Effector CD8-positive, alpha-beta T cell (primary cell): ENCODE measurements around the gene SKA2.
"Not testable (repeated sequence)": the region's sequence is repeated elsewhere in the genome, so short reads cannot be mapped to it uniquely, and the experiment has no call there.

Experiments
- DNase-seq: peaks from one replicate; lab custom pipeline; 2025; lab: John Stamatoyannopoulos, UW

The SKA2 gene

GRCh38 chr17:59151591-59151990 is 3.4 kb downstream of the SKA2 start:
- DNase-seq = no peak

GRCh38 chr17:59151006-59151405 is 4.0 kb downstream of the SKA2 start:
- no peak for DNase-seq

- DNase-seq = no peak
Measured at GRCh38 chr17:59149841-59150511, 5.0 kb downstream of the SKA2 start.

- no peak for DNase-seq
Measured at GRCh38 chr17:59149051-59149450, 5.9 kb downstream of the SKA2 start.

GRCh38 chr17:59145571-59146096 is 9.4 kb downstream of the SKA2 start:
- DNase-seq = no peak

GRCh38 chr17:59141860-59142259 is 13.1 kb downstream of the SKA2 start:
- DNase-seq = no peak

GRCh38 chr17:59139939-59140338 is 15.0 kb downstream of the SKA2 start:
- no peak for DNase-seq

DNA sequence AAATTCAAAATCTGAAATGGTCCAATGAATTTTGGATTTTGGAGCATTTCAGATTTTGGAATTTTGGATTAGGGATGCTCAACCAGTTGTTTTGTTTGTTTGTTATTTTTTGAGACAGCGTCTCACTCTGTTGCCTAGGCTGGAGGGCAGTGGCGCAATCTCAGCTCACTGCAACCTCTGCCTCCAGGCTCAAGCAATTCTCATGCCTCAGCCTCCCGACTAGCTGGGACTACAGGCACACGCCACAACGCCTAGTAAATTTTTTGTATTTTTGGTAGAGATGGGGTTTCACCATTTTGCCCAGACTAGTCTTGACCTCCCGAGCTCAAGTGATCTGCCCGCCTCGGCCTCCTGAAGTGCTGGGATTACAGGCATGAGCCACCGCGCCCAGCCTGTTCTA is 16.6 kb downstream of the SKA2 start:
- not testable (repeated sequence) for DNase-seq

DNA sequence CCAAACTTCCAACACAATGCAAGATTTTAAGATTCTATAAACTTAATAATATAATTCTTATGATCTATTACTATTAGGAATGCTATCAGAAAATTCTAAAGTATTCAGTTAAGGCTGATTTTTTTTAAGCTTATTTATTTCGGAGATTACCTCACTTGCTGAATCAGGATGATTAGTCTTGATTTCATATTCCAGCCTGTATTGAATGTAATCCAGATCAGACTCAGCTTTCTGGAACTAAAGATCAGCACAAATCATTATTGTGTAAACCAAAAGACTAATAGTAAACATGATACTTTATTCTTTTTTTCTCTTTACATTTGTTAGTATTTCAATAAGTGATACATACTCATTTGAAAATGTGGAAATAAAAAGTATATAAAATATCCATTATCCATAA is 23.9 kb downstream of the SKA2 start:
- no peak for DNase-seq

DNA sequence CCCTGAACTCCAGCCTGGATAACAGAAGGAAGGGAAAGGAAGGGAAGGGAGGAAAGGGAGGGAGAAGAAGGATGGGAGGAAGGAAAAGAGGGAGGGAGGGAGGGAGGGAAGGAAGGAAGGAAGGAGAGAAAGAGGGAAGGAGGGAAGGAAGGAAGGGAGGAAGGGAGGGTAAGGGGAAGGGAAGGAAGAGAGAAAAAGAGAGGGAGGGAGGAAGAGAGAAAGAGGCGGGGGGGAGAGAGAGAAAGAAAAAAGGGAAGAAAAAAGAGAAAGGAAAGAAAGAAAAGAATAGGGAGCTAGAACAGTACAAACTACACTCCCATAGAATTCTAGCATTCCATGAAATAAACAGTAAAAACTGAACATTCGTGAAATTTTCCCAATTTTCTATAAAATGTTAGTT is 25.2 kb downstream of the SKA2 start:
- DNase-seq = no peak

DNA sequence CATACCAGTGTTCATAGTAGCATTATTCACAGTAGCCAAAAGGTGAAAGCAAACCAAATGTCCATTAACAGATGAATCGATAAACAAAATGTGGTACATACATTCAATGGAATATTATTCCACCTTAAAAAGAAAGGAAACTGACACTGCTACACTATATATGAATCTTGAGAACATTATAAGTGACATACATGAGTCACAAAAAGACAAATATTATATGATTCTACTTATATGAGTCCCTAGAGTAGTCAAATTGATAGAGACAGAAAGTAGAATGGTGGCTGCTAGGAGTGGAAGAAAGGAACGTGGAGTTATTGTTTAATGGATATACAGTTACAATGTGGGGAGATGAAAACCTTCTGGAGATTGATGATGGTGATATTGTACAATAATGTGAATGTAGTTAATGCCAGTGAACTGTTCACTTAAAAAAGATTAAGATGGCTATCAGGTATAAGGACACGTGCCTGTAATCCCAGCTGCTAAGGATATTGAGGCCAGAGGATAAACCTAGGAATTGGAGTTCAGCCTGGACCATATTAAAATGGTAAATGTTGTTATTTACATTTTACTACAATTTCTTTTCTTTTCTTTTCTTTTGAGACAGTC is 28.1 kb downstream of the SKA2 start:
- no peak for DNase-seq

DNA sequence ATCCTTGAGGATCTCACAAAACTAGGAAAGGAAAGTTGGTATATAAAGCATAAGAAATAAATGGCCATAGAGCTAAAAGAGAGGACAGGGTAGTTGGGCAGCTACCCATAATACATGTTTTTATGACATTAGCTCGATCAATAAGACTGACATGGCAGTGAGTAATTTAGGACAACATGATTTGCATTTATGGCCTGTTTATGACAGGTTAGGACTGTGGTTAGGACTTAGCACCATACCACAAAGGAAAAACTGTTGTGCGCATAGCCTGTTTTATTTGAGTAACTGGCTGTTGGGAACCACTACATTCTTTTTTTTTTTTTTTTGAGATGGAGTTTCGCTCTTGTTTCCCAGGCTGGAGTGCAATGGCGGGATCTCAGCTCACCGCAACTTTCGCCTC is 30.3 kb downstream of the SKA2 start:
- DNase-seq = no peak

GRCh38 chr17:59121901-59122480 is 33.0 kb downstream of the SKA2 start:
- no peak for DNase-seq

- no peak for DNase-seq
Measured at GRCh38 chr17:59115474-59115873, 39.5 kb downstream of the SKA2 start.

- no peak for DNase-seq
Measured at GRCh38 chr17:59111539-59111938, 43.4 kb downstream of the SKA2 start.

DNA sequence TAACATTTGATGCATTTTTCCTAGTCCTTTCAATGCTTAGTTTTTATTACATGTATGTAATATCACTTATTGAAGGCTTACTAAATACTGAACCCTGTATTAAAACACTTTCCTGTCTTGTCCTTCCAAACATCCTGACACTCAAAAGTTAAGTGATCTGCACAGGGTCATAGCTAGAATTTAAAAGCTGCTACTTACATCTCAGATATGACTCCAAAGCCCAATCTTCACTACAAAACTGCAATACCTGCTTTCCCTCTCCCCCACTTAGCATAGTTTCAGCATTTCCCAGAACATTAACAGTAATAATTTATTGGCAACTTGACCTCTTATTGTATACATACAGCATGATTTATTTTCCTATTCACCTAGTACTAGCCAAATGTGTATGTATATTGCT is 44.0 kb downstream of the SKA2 start:
- no peak for DNase-seq

- no peak for DNase-seq
Measured at GRCh38 chr17:59108400-59109102, 46.4 kb downstream of the SKA2 start.

DNA sequence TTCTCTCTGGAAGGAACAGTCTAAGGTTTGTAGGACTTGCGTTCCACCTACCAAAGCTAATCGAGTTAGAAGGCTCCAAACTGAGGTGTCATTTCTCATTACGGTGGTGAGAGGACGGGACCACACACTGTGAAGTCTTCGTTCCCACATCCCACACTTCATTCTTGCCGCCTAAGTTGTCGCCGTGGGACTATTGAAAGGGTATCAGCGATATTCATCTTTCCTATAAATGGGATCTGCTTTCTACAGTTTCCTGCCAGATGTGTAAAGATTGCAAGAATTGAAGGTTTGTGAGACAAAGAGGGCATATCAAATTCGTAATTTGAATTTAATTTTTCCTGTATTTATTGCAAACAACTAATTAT is 47.7 kb downstream of the SKA2 start:
- DNase-seq = no peak

GRCh38 chr17:59106463-59107305 is 48.3 kb downstream of the SKA2 start, which contains the start of gene TRIM37:
Gene TRIM37, minus strand, starts transcription at chr17:59106880. Its CDS starts 419 bp downstream, at chr17:59106461.
- peak; percentile 97 for DNase-seq

- DNase-seq = peak; percentile 61
Measured at GRCh38 chr17:59105852-59106462, 49.0 kb downstream of the SKA2 start.

DNA sequence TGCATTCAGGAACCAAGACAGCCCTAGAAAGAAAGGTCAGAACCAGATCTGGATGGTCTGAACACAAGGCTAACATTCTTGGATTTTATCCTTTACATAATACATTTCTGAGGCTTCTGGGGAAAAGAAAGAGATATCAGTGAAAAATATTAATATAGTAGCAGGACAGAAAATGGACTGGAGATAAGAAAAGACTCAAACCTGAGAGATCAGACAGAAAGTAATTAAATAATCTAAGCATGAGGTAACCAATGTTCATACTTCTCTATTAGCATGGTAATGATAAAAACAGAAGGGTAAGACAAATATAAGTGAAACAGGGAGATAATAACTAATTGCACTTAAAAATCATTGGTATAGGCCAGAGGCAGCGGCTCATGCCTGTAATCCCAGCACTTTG is 53.8 kb downstream of the SKA2 start:
- no peak for DNase-seq
